Effector CD8-positive, alpha-beta T cell (primary cell): ENCODE measurements around the gene UGP2.
"Not testable (repeated sequence)": the region's sequence is repeated elsewhere in the genome, so short reads cannot be mapped to it uniquely, and the experiment has no call there.

Experiments used
- DNase-seq: peaks from one replicate; lab custom pipeline; 2025; lab: John Stamatoyannopoulos, UW
- total RNA-seq, 4 experiments: gene quantifications; one replicate each; lab custom pipeline; 2026; lab: John Stamatoyannopoulos, UW

Gene UGP2
- 58.4 to 80.3 (median 70.7) reads per million in 4 experiments for total RNA-seq

DNA sequence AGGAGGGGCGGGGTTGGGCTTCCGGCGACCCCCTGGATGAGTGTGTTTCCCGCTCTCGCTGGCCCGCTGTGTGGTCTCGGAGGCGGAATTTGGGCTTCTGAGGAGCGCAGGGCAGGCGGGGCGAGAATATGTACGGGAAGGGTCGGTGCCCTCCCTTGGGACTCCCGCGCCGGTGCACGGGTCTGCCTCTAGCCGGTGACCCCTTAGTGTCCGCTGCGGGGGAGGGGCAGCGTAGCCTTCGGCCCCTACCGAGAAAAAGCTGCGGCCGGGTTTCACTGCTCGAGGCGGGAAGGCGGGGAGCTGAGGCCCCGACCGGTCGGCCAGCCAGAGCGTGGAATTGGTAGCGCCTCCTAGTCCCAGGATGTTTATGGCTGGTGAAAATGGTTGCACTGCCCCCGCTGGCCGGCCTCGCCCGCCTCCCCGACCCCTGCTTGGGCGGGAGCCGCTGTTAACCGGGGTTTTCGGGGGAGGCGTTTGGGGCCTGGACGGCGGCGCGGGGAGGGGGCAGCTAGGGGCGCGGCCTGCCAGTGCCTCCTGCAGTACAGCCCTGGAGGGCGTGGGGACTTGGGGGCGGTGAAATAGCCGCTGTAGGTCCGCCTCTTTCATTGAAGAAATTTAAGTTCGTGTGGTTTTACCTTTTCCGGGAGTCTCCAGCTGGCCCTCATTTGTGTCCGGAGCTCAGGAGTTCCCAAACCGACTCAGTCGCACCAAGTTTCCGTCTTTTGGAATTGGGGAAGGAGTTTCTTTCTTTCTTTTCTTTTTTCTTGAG, at the start of gene UGP2:
Gene UGP2, plus strand, starts transcription at position 643 of the 769 bp plus-strand sequence. CDS start 290 bp downstream, outside the sequence.
- peak; percentile 74 for DNase-seq

DNA sequence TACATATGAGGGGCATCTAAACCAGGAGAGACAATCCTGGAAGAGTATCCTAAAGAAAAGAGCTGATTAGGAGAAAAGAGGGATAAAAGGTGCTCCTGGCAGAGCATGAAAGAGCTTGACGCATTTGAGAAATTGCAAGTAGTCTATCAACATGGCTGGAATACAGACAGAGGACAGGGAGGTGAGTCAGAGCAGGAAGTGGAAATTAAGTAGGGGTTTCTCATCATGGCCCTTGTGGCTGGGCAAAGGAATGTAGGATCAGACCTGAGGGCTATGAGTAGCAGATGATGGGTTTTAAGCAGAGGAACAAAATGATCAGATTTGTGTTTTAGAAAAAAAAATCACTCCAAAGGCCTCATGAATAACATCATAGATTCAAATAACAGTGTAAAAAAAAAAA, 49.2 kb upstream of the UGP2 start:
- DNase-seq = no peak

- DNase-seq = no peak
Observed at GRCh38 chr2:63796366-63796765, 45.3 kb upstream of the UGP2 start.

GRCh38 chr2:63796796-63797195, 44.9 kb upstream of the UGP2 start:
- no peak for DNase-seq

DNA sequence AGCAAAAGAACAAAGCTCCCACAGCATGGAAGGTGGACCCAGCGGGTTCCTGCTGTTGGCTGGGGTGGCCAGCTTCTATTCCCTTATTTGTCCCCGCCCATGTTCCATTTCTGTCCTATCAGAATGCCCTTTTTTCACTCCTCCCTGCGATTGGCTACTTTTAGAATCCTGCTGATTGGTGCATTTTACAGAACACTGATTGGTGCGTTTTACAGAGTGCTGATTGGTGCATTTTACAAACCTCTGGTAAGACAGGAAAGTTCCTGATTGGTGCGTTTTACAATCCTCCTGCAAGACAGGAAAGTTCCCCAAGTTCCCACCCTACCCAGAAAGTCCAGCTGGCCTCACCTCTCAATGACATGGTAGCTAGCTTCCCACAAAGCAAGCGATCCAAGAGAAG, 40.2 kb upstream of the UGP2 start:
- no peak for DNase-seq

DNA sequence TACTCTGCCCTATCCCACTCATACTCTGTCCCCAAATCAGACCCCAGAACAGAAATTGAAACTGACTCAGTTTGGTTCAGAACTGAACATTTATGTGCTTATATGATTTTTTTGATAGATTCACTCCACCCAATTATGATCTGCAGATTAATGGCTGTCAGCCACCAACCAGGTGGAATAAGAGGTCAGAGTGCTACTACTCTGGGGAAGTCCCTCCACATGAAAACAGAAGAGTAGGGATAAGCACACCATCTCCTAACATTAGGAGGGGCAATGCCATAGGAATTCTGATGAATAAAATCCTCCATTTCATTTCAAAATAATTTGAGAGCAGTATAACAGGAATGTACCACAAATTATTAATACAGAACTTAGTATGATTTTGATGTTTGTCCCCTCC, 36.3 kb upstream of the UGP2 start:
- no peak for DNase-seq

- DNase-seq = not testable (repeated sequence)
Observed at GRCh38 chr2:63808036-63808435, 33.7 kb upstream of the UGP2 start.

- DNase-seq = not testable (repeated sequence)
Observed at GRCh38 chr2:63808911-63809310, 32.8 kb upstream of the UGP2 start.

DNA sequence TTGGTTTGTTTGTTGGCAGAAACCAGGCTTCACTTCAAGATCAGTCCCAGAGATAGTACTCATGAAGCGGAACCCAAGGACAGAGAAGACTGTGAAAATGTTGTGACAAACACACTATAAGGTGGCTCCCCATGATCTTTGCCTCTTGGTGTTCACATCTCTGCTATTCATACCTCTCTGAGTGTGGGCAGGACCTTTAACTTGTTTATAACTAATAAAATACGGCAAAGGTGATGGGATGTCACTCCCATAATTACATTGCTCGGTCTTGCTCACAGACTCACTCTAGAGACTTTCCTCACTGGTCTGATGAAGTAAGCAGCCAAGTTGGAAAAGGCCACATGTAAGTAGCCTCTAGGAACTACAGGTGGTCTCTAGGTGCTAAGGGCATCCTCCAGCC, 30.6 kb upstream of the UGP2 start:
- DNase-seq = no peak

- DNase-seq = not testable (repeated sequence)
Observed at GRCh38 chr2:63811870-63812269, 29.8 kb upstream of the UGP2 start.

GRCh38 chr2:63814114-63814513, 27.6 kb upstream of the UGP2 start:
- no peak for DNase-seq

- no peak for DNase-seq
Observed at GRCh38 chr2:63817382-63817781, 24.3 kb upstream of the UGP2 start.

DNA sequence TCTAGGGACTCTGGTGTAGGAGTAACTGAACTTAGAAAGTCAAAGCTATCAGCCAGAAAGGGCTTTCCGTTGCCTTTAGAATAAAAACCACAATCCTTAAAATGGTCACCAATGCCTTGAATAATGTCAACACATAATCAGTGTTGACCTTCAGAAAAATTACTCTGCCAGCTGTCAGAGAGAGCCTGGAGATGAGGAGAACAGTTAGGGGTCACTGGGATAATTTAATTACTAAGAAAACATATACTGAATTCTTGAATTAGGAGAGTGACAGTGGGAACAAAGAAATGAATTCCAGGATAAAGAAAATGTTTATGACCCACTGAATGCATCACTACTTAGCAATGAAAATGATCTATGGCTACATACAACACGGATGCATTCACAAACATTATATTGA, 23.4 kb upstream of the UGP2 start:
- DNase-seq = no peak

GRCh38 chr2:63819256-63819655, 22.4 kb upstream of the UGP2 start:
- no peak for DNase-seq

GRCh38 chr2:63819765-63820717, 21.7 kb upstream of the UGP2 start:
- no peak for DNase-seq

DNA sequence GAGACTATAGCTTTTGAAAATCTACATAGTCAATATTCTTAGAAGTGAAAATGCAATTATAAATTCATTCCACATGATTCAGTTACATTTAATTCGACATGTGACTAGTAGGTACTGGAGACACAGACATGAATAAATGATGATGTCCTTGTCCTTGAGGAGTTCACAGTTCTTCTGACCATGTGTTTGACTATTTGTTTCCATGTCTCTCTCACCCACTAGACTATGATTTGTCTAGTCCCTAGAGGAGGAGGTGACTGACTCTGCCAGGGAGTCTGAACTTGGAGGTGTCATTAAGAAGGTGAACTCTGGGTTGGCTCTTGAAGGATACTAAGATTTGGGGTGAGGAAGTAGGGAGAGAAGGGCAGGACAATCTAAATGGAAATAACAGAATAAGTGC, 20.7 kb upstream of the UGP2 start:
- DNase-seq = no peak

DNA sequence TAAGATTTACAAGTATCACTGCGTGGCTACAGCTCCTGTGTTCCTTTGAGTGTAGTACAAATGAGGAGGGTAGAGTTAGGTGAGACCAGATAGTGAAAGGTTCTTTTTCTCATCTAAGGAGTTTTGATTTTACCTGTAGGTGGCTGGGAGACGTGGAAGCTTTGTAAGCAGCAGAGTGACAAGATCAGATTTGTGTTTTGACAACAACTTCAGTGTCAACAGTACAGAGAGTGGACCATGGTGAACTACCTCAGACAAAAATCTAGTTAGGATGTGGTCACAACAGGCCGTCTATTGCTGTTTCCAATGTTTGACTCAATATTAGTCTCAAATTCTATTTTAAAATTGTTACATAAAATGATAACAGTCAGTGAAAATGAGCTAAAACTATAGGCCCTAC, 20.3 kb upstream of the UGP2 start:
- DNase-seq = no peak

DNA sequence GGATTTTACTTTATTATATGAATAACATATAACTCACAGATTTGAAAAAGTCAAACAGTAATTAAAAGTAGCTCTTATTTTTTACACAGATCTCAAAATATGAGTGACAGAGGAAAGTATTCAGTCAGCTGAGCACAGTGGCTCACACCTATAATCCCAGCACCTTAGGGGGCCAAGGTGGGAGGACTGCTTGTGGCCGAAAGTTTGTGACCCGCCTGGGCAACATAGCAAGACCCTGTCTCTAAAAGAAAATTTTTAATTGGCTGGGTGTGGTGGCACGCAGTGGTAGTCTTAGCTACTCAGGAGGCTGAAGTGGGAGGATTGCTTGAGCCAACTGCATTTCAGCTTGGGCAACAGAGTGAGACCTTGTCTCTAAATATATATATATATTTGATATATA, 19.2 kb upstream of the UGP2 start:
- no peak for DNase-seq

DNA sequence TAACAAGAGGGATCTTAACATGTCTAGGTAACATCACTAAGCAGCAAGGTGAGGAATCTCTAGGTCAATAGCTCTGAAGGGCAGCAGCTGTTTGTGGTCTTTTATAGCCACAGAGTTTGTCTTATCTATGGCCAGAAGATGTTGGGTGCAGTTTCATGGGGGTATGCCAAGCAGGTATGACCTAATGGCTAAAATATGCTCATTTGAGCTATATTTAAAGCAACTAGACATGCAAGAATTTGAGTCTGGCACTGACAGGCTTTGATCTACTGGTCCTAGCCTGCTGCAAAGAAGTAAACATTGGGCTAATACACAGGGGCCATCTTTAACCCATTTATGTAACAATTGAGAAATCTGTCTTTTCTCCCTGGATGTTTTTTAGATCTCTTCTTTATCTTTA, 13.9 kb upstream of the UGP2 start:
- no peak for DNase-seq

DNA sequence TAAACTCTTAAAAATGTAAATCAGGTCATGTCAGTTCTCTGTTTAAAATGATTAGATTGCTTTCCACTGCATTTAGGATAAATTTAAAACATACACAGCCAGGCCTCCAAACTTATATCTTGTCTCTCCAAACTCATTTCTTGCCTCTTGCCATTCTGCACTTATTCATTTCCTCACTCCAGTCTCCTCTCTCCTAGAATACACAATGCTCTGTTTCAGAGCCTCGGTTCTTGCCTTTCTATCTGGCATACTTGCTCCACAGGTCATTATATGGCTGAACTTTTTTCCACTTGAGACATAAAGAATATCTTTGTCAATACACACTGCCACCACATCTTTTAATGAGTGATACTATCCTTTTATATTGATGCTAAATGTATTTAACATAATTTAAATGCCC, 10.5 kb upstream of the UGP2 start:
- DNase-seq = no peak

GRCh38 chr2:63834401-63834800, 7.3 kb upstream of the UGP2 start:
- no peak for DNase-seq

DNA sequence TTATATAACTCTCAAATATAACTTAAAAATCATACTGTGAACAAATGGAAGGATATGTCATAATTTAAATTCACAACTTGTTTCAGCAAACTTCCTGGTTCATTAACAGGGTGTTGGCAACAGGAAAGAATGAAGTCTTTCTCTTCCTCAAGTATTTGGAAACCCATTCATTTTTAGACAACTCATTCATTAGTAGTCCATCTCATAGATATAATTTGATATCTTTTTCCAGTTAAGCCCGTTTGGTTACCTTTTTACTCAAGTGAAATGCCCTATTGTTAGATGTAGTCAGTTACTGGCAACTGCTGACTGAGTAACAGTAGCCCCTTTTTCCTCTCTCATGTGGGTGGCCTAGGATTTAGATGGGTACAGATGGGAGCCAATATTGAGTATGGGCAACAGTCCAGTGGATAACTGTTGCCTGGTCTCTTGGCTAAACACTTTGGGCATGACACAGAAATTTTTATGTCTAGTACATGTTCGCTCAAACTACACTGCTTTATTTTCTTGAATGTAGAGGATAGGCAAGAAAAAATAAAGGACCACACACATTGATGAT, 4.6 kb upstream of the UGP2 start:
- DNase-seq = no peak
